ENCODE results near the gene HCN2.

- no peak for TF ChIP-seq CTCF (IDR thresholded peaks at IDR 0.05)
- no peak for TF ChIP-seq POLR2A (IDR thresholded peaks at IDR 0.05)
These were observed 29.8 kb downstream of the HCN2 start for GRCh38 chr19:619286-620002.

Measured in body of pancreas (tissue), 4 donors.